K562 (cell line): ENCODE measurements around the gene CREB3L2. TPM values are rescaled to one million over a fixed set of nuclear protein-coding genes. Genes with fewer than 3 reads are reported as not detected.

Source experiments
- ARID2 ChIP-seq: fragments of 450-650 bp; IDR thresholded peaks from 2 replicates; pipeline ENCODE4 v1.6.1; 2017; ENCODE audit warnings: antibody characterized with exemption, mild to moderate bottlenecking
- ATF1 ChIP-seq, 2 experiments: fragments of 450-650 bp in 1 of 2; IDR thresholded peaks; 2 replicates each; pipeline ENCODE4 v1.6.1; 2016; ENCODE audit warnings: missing compliant biosample characterization in 1 of 2, missing genetic modification characterization in 1 of 2
- BRD4 ChIP-seq: fragments of 200-600 bp; sonication (generic); IDR thresholded peaks from 2 replicates; pipeline ENCODE4 v1.6.1; 2017; ENCODE audit warnings: inconsistent platforms
- CBFB ChIP-seq: sonication (generic); formaldehyde crosslinking; IDR thresholded peaks from 2 replicates; pipeline ENCODE4 v1.4.0; 2020; ENCODE audit warnings: mild to moderate bottlenecking, missing genetic modification reagents
- CC2D1A ChIP-seq: fragments of 450-650 bp; IDR thresholded peaks from 2 replicates; pipeline ENCODE4 v1.6.1; 2017; ENCODE audit warnings: mild to moderate bottlenecking
- ILF3 ChIP-seq: fragments of 450-650 bp; IDR thresholded peaks from 2 replicates; pipeline ENCODE4 v1.6.1; 2018; ENCODE audit warnings: antibody characterized with exemption, mild to moderate bottlenecking, moderate library complexity, borderline replicate concordance
- KDM2B ChIP-seq: fragments of 250-450 bp; sonication (Bioruptor Pico); IDR thresholded peaks from 2 replicates; pipeline ENCODE4 v1.8.0; 2021; ENCODE audit warnings: mild to moderate bottlenecking, moderate library complexity
- MED1 ChIP-seq: sonication (generic); formaldehyde crosslinking; IDR thresholded peaks from 2 replicates; pipeline ENCODE4 v1.8.1; 2023; ENCODE audit warnings: missing genetic modification reagents, borderline replicate concordance
- PHB ChIP-seq: fragments of 250-450 bp; sonication (Bioruptor Pico); IDR thresholded peaks from 2 replicates; pipeline ENCODE4 v1.5.0; 2021
- POLR2H ChIP-seq: IDR thresholded peaks from 2 replicates; pipeline ENCODE4 v1.6.1; 2016; ENCODE audit warnings: missing genetic modification characterization, low read depth, mild to moderate bottlenecking, control low read depth, missing compliant biosample characterization, moderate library complexity
- ZNF184 ChIP-seq: sonication (generic); formaldehyde crosslinking; IDR thresholded peaks from 2 replicates; pipeline ENCODE4 v1.5.0; 2020; ENCODE audit warnings: missing genetic modification reagents
- ZNF561 ChIP-seq: fragments of 450-650 bp; formaldehyde crosslinking; conservative IDR thresholded peaks from 2 replicates; pipeline ENCODE4 v1.4.0; 2020; ENCODE audit warnings: mild to moderate bottlenecking, moderate library complexity
- ZNF717 ChIP-seq: fragments of 250-450 bp; sonication (Bioruptor Pico); IDR thresholded peaks from 2 replicates; pipeline ENCODE4 v1.5.0; 2021
- ZSCAN32 ChIP-seq: fragments of 450-650 bp; formaldehyde crosslinking; IDR thresholded peaks from 2 replicates; pipeline ENCODE4 v1.4.0; 2020; ENCODE audit warnings: mild to moderate bottlenecking, moderate library complexity
- polyA plus RNA-seq, 8 experiments: library from polyadenylated mRNA; depleted of rRNA in 4 of 8; stranded (reverse) in 5 of 8; unstranded in 3 of 8; fragments of >200 nt; fragmentation: Nextera tagmentation in 2 of 8; fragmentation: Illumina TruSeq in 1 of 8; extraction: Ambion mirVana in 2 of 8; extraction: Trizol in 1 of 8; gene quantifications; 2 replicates each; pipeline versions ENCODE4 v1.2.1 to v1.2.3, GENCODE V29; 2011 to 2014; ENCODE audit warnings: inconsistent platforms in 1 of 8, missing spikeins in 1 of 8
- total RNA-seq, 7 experiments: library from RNA; depleted of rRNA in 6 of 7; stranded (reverse); fragments of >200 nt in 6 of 7; fragmentation: Illumina TruSeq in 2 of 7; extraction: Trizol in 2 of 7; gene quantifications; 2 replicates each; pipeline versions ENCODE4 v1.2.1 to v1.2.3, GENCODE V29; 2011 to 2021; ENCODE audit warnings: low replicate concordance in 1 of 7
- TF ChIP-seq, protein P1 (sequence below): sonication (generic); formaldehyde crosslinking; IDR thresholded peaks from 2 replicates; pipeline ENCODE4 v1.8.0; 2023; ENCODE audit warnings: missing genetic modification reagents, mild to moderate bottlenecking, borderline replicate concordance
- TF ChIP-seq, protein P2 (sequence below): sonication (generic); formaldehyde crosslinking; IDR thresholded peaks from 2 replicates; pipeline ENCODE4 v1.8.1; 2023; ENCODE audit warnings: mild to moderate bottlenecking, missing genetic modification reagents, moderate library complexity
- TF ChIP-seq, protein P3 (sequence below): fragments of 450-650 bp; IDR thresholded peaks from 2 replicates; pipeline ENCODE4 v1.6.1; 2018; ENCODE audit warnings: mild to moderate bottlenecking, low read depth; ENCODE audit not compliant: partially characterized antibody

Gene CREB3L2
- total and polyA plus RNA-seq, 9 of the 15 experiments (the other 6 are each of a cell fraction or from before 2014, with no cell fraction given), result 7.1 to 45.6 (median 15.8) TPM

DNA sequence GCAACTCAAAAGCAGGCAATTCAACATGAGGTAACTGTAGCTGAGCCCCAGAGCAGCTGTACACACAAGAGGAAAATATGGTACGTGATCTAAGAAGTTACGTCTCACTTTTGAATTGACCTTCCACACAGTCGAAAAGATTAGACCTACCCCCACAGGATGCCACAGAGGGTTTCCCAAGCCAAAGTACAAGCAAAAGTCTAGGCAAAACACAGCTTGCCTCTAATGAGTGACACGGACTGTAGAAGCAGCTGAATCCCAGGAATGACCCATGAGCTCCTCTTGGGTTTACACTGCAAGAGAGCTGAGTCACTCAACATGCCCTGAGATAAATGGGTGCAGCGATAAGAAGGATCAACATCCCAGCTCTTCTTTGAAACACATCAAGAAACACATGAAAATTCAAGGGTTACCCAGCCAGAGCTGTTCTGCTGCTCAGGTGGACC is 9.8 kb downstream of the CREB3L2 start (continued):
- TF ChIP-seq, protein P1, sequence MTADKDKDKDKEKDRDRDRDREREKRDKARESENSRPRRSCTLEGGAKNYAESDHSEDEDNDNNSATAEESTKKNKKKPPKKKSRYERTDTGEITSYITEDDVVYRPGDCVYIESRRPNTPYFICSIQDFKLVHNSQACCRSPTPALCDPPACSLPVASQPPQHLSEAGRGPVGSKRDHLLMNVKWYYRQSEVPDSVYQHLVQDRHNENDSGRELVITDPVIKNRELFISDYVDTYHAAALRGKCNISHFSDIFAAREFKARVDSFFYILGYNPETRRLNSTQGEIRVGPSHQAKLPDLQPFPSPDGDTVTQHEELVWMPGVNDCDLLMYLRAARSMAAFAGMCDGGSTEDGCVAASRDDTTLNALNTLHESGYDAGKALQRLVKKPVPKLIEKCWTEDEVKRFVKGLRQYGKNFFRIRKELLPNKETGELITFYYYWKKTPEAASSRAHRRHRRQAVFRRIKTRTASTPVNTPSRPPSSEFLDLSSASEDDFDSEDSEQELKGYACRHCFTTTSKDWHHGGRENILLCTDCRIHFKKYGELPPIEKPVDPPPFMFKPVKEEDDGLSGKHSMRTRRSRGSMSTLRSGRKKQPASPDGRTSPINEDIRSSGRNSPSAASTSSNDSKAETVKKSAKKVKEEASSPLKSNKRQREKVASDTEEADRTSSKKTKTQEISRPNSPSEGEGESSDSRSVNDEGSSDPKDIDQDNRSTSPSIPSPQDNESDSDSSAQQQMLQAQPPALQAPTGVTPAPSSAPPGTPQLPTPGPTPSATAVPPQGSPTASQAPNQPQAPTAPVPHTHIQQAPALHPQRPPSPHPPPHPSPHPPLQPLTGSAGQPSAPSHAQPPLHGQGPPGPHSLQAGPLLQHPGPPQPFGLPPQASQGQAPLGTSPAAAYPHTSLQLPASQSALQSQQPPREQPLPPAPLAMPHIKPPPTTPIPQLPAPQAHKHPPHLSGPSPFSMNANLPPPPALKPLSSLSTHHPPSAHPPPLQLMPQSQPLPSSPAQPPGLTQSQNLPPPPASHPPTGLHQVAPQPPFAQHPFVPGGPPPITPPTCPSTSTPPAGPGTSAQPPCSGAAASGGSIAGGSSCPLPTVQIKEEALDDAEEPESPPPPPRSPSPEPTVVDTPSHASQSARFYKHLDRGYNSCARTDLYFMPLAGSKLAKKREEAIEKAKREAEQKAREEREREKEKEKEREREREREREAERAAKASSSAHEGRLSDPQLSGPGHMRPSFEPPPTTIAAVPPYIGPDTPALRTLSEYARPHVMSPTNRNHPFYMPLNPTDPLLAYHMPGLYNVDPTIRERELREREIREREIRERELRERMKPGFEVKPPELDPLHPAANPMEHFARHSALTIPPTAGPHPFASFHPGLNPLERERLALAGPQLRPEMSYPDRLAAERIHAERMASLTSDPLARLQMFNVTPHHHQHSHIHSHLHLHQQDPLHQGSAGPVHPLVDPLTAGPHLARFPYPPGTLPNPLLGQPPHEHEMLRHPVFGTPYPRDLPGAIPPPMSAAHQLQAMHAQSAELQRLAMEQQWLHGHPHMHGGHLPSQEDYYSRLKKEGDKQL (CRISPR knock-in tag), result no peak
- TF ChIP-seq CC2D1A (no peak), ZNF184 (CRISPR knock-in tag) (no peak), BRD4 (no peak), MED1 (no peak), ZNF717 (no peak), PHB (CRISPR knock-in tag) (no peak), ILF3 (no peak), ZNF561 (CRISPR knock-in tag) (no peak), ATF1 (CRISPR knock-in tag; IDR thresholded peaks at IDR 0.05) (no peak), ATF1 (tag; IDR thresholded peaks at IDR 0.05) (peak; percentile 58; the same call in 1 of the 2 replicates), KDM2B (no peak), ARID2 (0 out of 2 replicates have a peak, but pooled peaks have one; percentile 7), POLR2H (tag) (no peak), ZSCAN32 (CRISPR knock-in tag) (no peak), CBFB (CRISPR knock-in tag) (no peak)
- TF ChIP-seq, protein P2, sequence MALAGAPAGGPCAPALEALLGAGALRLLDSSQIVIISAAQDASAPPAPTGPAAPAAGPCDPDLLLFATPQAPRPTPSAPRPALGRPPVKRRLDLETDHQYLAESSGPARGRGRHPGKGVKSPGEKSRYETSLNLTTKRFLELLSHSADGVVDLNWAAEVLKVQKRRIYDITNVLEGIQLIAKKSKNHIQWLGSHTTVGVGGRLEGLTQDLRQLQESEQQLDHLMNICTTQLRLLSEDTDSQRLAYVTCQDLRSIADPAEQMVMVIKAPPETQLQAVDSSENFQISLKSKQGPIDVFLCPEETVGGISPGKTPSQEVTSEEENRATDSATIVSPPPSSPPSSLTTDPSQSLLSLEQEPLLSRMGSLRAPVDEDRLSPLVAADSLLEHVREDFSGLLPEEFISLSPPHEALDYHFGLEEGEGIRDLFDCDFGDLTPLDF (CRISPR knock-in tag), result 0 out of 2 replicates have a peak, but pooled peaks have one; percentile 26
- TF ChIP-seq, protein P3, sequence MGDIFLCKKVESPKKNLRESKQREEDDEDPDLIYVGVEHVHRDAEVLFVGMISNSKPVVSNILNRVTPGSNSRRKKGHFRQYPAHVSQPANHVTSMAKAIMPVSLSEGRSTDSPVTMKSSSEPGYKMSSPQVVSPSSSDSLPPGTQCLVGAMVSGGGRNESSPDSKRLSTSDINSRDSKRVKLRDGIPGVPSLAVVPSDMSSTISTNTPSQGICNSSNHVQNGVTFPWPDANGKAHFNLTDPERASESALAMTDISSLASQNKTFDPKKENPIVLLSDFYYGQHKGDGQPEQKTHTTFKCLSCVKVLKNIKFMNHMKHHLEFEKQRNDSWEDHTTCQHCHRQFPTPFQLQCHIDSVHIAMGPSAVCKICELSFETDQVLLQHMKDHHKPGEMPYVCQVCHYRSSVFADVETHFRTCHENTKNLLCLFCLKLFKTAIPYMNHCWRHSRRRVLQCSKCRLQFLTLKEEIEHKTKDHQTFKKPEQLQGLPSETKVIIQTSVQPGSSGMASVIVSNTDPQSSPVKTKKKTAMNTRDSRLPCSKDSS, result no peak
